ENCODE results near the gene TREML4.

The TREML4 gene

GRCh38 chr6:41288030-41288753, 60.0 kb downstream of the TREML4 start:
- peak; percentile 99 for DNase-seq
